ENCODE data around the gene CPED1.

The CPED1 gene

DNA sequence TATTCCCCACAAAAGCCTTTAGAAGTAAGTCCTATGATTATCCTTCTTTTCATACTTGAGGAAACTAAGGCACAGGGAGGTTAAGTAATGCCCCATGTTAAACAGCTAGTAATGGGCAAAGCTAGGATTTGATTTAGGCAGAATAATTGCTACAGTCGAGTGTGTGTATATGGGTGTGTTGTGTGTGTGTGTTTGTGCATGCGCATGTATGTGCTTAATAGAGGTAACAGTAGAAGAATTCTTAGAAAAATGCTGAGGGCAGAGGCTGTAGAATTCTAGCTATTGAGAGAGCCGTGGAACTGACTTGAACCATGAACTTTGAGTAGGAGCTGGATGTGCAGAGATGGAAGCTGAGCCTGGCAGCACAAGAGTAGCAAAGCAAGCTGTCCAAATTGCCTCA lies 208.9 kb downstream of the CPED1 start:
- TF ChIP-seq, protein P1, sequence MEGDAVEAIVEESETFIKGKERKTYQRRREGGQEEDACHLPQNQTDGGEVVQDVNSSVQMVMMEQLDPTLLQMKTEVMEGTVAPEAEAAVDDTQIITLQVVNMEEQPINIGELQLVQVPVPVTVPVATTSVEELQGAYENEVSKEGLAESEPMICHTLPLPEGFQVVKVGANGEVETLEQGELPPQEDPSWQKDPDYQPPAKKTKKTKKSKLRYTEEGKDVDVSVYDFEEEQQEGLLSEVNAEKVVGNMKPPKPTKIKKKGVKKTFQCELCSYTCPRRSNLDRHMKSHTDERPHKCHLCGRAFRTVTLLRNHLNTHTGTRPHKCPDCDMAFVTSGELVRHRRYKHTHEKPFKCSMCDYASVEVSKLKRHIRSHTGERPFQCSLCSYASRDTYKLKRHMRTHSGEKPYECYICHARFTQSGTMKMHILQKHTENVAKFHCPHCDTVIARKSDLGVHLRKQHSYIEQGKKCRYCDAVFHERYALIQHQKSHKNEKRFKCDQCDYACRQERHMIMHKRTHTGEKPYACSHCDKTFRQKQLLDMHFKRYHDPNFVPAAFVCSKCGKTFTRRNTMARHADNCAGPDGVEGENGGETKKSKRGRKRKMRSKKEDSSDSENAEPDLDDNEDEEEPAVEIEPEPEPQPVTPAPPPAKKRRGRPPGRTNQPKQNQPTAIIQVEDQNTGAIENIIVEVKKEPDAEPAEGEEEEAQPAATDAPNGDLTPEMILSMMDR (IDR thresholded peaks at IDR 0.05; ENCODE audit: low read depth, low read length), result no peak
- H3K4me3 ChIP-seq (ENCODE audit: low read depth, low read length), result no peak overlapping the region

DNA sequence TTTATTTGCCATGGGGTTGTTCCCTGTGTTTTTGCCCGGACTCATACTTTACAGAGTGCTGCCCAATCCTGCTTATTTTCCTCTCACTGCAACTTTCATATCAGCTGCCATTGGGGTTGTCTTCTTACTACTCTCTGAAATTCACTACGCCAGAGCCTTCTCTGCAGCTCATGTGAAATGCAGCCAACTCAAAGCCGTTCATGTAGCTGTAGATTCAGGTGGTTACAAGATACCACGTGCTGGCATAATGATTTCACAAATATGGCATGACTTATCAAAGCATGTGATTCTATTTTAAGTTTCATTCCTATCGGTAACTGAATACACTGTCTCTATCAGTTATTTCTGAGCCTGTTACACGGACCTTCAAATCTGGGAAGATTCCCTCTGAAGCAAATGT lies 210.0 kb downstream of the CPED1 start:
- TF ChIP-seq, protein P1 (IDR thresholded peaks at IDR 0.05; ENCODE audit: low read depth, low read length), result no peak
- H3K4me3 ChIP-seq (ENCODE audit: low read depth, low read length), result no peak overlapping the region

DNA sequence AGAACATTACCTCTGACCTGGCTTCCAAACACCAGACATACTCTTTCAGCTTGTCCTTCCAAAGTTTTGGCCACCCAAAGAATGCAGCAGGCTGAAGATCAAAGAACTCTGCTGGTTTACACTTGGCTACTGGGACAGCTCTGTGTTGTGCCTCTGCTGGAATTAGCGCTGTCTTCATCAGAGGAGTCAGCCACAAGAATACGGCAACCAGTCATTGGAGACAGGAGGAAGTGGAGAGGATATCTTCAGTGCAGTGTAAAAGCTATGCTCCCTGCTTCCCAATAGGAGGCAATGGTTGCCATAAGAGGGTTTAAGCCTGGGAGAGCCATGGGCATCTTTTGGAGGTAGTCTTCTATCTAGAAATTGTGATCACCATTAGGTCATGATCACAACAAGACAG lies 213.6 kb downstream of the CPED1 start:
- H3K4me3 ChIP-seq (ENCODE audit: low read depth, low read length), result no peak overlapping the region
- TF ChIP-seq, protein P1 (IDR thresholded peaks at IDR 0.05; ENCODE audit: low read depth, low read length), result no peak

DNA sequence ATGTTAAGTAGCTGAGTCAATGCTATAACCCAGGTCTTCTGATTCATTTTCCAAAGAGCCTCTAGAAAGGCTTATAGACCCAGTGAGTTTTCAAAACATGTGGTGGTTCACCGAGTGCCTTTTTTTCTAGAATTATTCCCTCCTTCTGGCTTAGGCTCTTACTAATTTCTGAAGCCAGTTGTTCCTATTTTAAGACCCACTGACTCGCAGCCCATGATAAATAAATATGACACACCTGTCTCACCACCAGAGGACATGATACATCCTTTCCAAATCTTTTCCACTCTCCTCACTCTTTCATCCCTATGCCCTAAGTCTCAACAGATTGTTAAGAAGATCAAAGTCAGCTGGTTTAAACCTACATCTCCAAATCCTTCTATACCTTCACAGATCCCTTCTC lies 214.3 kb downstream of the CPED1 start:
- TF ChIP-seq, protein P1 (IDR thresholded peaks at IDR 0.05; ENCODE audit: low read depth, low read length), result no peak
- no peak overlapping the region for H3K4me3 ChIP-seq (ENCODE audit: low read depth, low read length)

DNA sequence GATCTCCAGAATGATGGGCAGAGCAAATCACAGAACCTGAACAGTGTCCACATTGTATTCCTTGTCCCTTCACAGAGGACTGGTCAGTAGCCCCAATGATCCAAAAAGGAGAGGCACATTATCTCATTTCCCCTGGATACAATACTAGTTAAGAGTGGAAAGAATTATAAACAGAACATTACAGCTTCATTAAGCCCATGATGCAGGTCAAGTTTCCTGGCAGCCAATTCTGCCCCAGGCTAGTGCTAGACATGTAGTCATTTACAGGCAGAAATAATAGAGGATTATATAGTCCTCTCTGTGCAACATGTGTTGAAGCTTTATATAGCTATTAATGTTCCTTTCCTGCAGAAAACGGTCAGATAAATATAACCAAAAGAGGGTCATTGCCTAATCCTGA lies 216.0 kb downstream of the CPED1 start:
- TF ChIP-seq, protein P1 (IDR thresholded peaks at IDR 0.05; ENCODE audit: low read depth, low read length), result no peak
- H3K4me3 ChIP-seq (ENCODE audit: low read depth, low read length), result no peak overlapping the region

DNA sequence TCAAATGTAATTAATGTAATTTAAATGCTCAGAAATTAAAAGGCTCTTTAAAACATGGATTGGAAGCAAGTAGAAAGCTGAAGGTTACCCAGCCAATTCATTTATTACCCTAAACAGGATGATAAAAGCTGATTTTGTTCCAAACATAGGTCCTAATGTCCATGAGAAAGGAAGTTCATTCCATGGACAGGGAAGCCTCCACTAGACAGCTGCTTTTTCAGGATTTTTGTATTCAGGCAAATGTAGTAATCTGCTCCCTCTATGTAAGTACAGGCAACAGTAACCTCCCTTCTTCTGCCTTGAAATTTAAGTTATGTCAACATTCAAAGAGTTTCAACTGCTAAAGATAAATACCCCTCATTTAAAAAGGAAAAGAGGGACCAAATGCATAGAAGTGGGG lies 217.3 kb downstream of the CPED1 start:
- no peak overlapping the region for H3K4me3 ChIP-seq (ENCODE audit: low read depth, low read length)
- TF ChIP-seq, protein P1 (IDR thresholded peaks at IDR 0.05; ENCODE audit: low read depth, low read length), result no peak

DNA sequence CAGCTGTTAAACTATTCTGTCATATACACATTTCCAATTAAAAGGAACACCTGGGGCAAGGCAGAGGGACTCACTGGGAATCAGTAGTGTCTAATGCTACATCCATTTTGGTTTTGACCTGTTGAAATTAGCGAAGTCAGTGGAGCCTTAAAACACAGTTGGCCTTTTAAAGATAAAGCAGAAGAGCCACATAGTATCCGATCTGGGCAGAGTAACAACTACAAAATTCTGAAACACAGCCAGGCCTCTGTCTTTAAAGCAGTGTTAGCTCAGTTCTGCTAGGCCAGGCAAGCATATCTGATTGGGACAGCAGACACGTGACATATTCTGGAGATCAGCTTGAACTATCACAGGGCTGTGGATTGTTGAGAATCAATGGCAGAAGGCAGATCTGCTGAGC lies 222.7 kb downstream of the CPED1 start:
- no peak overlapping the region for H3K4me3 ChIP-seq (ENCODE audit: low read depth, low read length)
- TF ChIP-seq, protein P1 (IDR thresholded peaks at IDR 0.05; ENCODE audit: low read depth, low read length), result no peak

Measured in WI38 (cell line).